Vagina (tissue), 2 donors: Measurements from ENCODE around the gene ARAP3.

ENCODE experiments used
- POLR2A ChIP-seq, 2 donors: fragments of 450-650 bp; IDR thresholded peaks; one replicate each; pipeline ENCODE4 v1.6.1; 2017; ENCODE audit warnings: antibody characterized with exemption in 2 of 2, mild to moderate bottlenecking in 2 of 2, moderate library complexity in 2 of 2
- POLR2AphosphoS5 ChIP-seq, 2 donors: sonication (generic); formaldehyde crosslinking; IDR thresholded peaks; one replicate each; pipeline ENCODE4 v1.9.0; 2017; ENCODE audit warnings: antibody characterized with exemption in 2 of 2, mild to moderate bottlenecking in 2 of 2, low read depth in 1 of 2; ENCODE audit not compliant: insufficient read depth in 1 of 2
- TF ChIP-seq, protein P1 (sequence below), 3 experiments: fragments of 450-650 bp in 2 of 3; fragments of 200-600 bp in 1 of 3; sonication (generic) in 1 of 3; IDR thresholded peaks; one replicate each; pipeline ENCODE4 v1.5.1; 2017 to 2019; ENCODE audit warnings: antibody characterized with exemption in 3 of 3, mild to moderate bottlenecking in 2 of 3, moderate library complexity in 2 of 3

DNA sequence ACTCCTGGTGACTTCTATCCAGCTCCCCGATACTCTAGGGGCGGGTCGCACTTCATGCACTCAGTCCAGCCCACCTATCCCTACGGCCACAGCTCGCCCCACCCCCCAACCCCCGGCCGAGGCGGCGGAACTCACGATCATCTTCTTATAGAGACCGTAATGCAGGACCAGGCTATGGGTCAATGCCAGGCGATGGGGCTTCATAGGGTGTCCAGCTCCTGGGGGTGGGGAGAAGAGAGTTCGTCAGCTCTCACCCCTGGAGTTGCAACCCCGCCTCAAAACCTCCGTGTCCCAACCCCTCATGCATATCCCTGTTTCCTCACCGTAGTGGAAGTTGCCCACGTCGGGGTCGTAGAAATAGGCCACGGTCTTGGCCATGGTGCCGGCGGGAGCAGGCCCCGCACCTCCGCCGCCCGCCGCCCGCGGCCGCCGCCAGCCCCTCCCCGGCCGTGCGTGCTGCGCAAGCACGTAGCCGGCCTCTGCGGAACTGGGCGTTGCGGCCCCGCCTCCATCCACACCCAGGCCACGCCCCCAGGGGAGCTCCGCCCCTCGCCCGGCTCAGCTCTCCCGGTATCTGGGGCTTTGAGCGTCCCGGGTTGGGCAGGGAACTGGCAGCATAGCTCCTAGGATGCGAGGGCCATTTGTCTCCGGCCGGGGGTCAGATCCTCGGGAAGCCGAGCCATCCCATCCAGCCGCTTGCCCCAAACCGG, 45.5 kb downstream of the ARAP3 start, which contains the start of the genes HDAC3 and RELL2:
- TF ChIP-seq, protein P1, sequence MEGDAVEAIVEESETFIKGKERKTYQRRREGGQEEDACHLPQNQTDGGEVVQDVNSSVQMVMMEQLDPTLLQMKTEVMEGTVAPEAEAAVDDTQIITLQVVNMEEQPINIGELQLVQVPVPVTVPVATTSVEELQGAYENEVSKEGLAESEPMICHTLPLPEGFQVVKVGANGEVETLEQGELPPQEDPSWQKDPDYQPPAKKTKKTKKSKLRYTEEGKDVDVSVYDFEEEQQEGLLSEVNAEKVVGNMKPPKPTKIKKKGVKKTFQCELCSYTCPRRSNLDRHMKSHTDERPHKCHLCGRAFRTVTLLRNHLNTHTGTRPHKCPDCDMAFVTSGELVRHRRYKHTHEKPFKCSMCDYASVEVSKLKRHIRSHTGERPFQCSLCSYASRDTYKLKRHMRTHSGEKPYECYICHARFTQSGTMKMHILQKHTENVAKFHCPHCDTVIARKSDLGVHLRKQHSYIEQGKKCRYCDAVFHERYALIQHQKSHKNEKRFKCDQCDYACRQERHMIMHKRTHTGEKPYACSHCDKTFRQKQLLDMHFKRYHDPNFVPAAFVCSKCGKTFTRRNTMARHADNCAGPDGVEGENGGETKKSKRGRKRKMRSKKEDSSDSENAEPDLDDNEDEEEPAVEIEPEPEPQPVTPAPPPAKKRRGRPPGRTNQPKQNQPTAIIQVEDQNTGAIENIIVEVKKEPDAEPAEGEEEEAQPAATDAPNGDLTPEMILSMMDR (IDR thresholded peaks at IDR 0.05): no peak
- TF ChIP-seq POLR2AphosphoS5 (IDR thresholded peaks at IDR 0.05; ENCODE audit: insufficient read depth in 1 of 2, low read depth in 1 of 2): peak; percentile 8 to 66
- peak in 1 of 2 donors; percentile 85 for TF ChIP-seq POLR2A (IDR thresholded peaks at IDR 0.05)
